ENCODE measurements around the gene CBLN3. TPM values are rescaled to one million over a fixed set of nuclear protein-coding genes. Genes with fewer than 3 reads are reported as not detected.

CBLN3 gene
- total RNA-seq, 1 donor from 2014 or later, result 61.1 TPM

DNA sequence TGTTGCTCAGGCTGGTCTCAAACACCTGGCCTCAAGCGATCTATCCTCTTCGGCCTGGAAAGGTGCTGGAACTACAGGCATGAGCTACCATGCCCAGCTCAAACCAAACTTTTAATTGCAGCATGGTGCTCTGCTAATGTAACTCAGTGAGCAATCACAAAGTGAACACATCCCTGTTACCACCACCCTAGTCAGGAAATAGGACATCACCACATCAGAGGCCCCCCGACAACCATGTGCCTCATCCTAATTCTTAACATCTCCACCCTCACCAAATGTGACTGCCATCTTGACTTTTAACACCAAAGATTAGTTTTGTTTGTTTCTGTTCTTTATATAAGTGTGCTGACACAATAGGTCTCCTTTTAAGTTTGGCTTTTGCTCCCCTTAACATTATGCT lies 35.9 kb upstream of the CBLN3 start:
- no peaks in the 10 kb centered on the region for H3K9me3 Mint-ChIP-seq
- H3K27ac Mint-ChIP-seq, result no peak overlapping the region
- no peaks in the 10 kb centered on the region for H3K36me3 Mint-ChIP-seq (ENCODE audit: low read depth)
- intact Hi-C loops (cut with micrococcal nuclease), result no loop called here
- DNase-seq, result no peak
- H3K4me1 Mint-ChIP-seq, result peaks cover 8% of the 10 kb centered on the region
- no peak for ATAC-seq (ENCODE audit: low read depth)
- TF ChIP-seq, protein P1, sequence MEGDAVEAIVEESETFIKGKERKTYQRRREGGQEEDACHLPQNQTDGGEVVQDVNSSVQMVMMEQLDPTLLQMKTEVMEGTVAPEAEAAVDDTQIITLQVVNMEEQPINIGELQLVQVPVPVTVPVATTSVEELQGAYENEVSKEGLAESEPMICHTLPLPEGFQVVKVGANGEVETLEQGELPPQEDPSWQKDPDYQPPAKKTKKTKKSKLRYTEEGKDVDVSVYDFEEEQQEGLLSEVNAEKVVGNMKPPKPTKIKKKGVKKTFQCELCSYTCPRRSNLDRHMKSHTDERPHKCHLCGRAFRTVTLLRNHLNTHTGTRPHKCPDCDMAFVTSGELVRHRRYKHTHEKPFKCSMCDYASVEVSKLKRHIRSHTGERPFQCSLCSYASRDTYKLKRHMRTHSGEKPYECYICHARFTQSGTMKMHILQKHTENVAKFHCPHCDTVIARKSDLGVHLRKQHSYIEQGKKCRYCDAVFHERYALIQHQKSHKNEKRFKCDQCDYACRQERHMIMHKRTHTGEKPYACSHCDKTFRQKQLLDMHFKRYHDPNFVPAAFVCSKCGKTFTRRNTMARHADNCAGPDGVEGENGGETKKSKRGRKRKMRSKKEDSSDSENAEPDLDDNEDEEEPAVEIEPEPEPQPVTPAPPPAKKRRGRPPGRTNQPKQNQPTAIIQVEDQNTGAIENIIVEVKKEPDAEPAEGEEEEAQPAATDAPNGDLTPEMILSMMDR (IDR thresholded peaks at IDR 0.05), result no peak
- H3K4me3 Mint-ChIP-seq, result no peak overlapping the region
- H3K27me3 Mint-ChIP-seq, result no peaks in the 10 kb centered on the region
- POLR2A ChIA-PET, result no interaction called here
- CTCF ChIA-PET, result no interaction called here

GRCh38 chr14:24463884-24464785 lies 34.7 kb upstream of the CBLN3 start:
- ChIA-PET CTCF (no interaction called here), POLR2A (no interaction called here)
- ATAC-seq (ENCODE audit: low read depth), result no peak
- Mint-ChIP-seq H3K9me3 (no peaks in the 10 kb centered on the region), H3K27ac (no peak overlapping the region), H3K4me3 (no peak overlapping the region), H3K4me1 (peaks cover 8% of the 10 kb centered on the region), H3K36me3 (ENCODE audit: low read depth) (no peaks in the 10 kb centered on the region), H3K27me3 (no peaks in the 10 kb centered on the region)
- TF ChIP-seq, protein P1 (IDR thresholded peaks at IDR 0.05), result no peak
- no peak for DNase-seq
- intact Hi-C loops (cut with micrococcal nuclease), result no loop called here

- ATAC-seq (ENCODE audit: low read depth) (no peak), DNase-seq (no peak)
- H3K27me3 Mint-ChIP-seq, result no peaks in the 10 kb centered on the region
- no peaks in the 10 kb centered on the region for H3K9me3 Mint-ChIP-seq
- no peak overlapping the region for H3K27ac Mint-ChIP-seq
- no peak overlapping the region for H3K4me3 Mint-ChIP-seq
- ChIA-PET POLR2A (no interaction called here), CTCF (no interaction called here)
- intact Hi-C loops (cut with micrococcal nuclease), result no loop called here
- H3K4me1 Mint-ChIP-seq, result peaks cover 8% of the 10 kb centered on the region
- TF ChIP-seq, protein P1 (IDR thresholded peaks at IDR 0.05), result no peak
- peaks cover under 1% of the 10 kb centered on the region for H3K36me3 Mint-ChIP-seq (ENCODE audit: low read depth)
Observed at GRCh38 chr14:24463017-24463883, 33.8 kb upstream of the CBLN3 start.

DNA sequence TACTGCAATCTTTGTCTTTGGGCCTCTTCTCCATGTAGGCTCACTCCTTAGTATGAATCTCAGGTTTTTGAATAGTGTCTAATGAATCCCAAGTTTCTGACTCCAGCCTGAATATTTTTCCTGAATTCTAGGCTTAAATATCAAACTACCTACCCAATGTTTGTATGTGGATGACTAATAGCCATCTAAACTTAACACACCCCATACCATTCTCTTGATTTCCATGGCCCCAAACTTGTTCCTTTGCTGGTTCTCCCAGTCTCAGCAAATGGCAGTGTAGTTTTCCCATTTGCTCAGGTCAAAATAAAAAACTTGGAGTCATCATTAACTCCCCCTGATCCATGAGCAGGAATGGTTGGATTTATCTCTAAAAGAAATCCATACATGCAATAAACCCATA lies 31.9 kb upstream of the CBLN3 start:
- TF ChIP-seq, protein P1 (IDR thresholded peaks at IDR 0.05), result no peak
- Mint-ChIP-seq H3K27ac (no peak overlapping the region), H3K9me3 (no peaks in the 10 kb centered on the region), H3K36me3 (ENCODE audit: low read depth) (peaks cover 5% of the 10 kb centered on the region), H3K4me3 (no peak overlapping the region), H3K4me1 (peaks cover 8% of the 10 kb centered on the region), H3K27me3 (no peaks in the 10 kb centered on the region)
- POLR2A ChIA-PET, result no interaction called here
- CTCF ChIA-PET, result no interaction called here
- intact Hi-C loops (cut with micrococcal nuclease), result no loop called here
- DNase-seq (no peak), ATAC-seq (ENCODE audit: low read depth) (no peak)

DNA sequence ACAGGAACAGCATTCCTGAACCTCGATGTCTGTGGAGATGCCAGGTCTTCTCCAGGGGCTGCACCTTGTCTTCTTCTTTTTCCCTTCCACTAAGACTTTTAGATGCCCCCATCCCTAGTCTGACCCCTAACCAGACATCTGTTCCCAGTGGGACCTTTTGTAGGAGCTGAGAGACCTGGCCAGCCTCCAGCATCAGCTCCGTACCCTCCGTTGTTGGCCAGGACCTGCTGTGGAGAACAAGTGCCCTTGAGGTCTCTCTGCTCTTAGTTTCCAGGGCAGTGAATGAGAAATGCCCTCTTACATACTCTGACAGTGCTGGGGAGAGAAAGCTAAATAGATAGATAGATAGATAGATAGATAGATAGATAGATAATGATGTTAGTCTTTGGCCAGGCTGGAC lies 29.9 kb upstream of the CBLN3 start:
- Mint-ChIP-seq H3K36me3 (ENCODE audit: low read depth) (peaks cover 5% of the 10 kb centered on the region), H3K4me1 (peaks cover 4% of the 10 kb centered on the region), H3K9me3 (no peaks in the 10 kb centered on the region), H3K27me3 (no peaks in the 10 kb centered on the region), H3K4me3 (no peak overlapping the region), H3K27ac (no peak overlapping the region)
- CTCF ChIA-PET, result no interaction called here
- DNase-seq (no peak), ATAC-seq (ENCODE audit: low read depth) (no peak)
- TF ChIP-seq, protein P1 (IDR thresholded peaks at IDR 0.05), result no peak
- intact Hi-C loops (cut with micrococcal nuclease), result no loop called here
- POLR2A ChIA-PET, result no interaction called here
